Left kidney (tissue), 2 donors: ENCODE data around the gene ADPRS. TPM values are rescaled to one million over a fixed set of nuclear protein-coding genes. Genes with fewer than 3 reads are reported as not detected.

Experiments
- DNase-seq: peaks from one replicate; pipeline ENCODE4 v3.0.0-alpha.2; 2013
- polyA plus RNA-seq: library from polyadenylated mRNA; unstranded; fragments of 120-200 nt; gene quantifications from one replicate; pipeline ENCODE4 v1.2.1, GENCODE V29; 2013; ENCODE audit not compliant: insufficient read length

The ADPRS gene
- polyA plus RNA-seq, 1 donor: 28.6 TPM

DNA sequence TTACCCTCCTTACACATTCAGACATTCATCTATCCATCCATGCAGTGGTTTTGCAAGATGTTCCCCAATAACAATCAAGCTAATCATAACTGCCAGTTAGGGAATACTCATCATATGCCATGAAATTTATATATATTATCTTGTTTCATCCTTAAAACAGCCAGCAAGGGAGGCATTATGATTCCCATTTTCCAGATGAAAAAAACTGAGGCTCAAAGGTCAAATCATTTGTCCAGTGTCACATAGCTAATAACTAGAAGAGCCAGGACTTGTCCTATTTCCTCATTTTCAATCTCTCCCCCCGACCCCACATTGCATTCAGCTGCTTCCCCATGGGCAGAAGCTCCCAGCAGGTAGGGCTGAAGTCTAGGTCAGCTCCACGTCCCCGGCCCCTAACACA is 43.3 kb downstream of the ADPRS start:
- DNase-seq: no peak

DNA sequence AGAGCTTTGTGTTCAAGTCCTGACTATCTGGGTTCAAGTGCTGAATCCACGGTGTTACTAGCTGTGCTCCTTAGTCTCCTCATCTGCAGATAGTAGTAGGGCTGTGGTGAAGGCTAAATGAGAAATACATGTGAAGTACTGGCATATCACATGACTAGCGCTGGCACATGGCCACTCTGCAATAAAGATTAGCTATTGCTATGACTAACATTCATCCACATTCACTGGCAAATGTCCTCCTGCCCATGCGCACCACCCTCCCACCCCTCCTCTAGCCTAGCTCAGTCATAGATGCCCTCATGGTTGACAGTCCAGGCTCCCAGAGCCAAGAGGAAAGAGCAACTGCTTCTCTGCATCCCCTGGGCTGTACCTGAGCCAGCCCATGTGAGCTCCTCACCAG is 44.8 kb downstream of the ADPRS start:
- DNase-seq: no peak

DNA sequence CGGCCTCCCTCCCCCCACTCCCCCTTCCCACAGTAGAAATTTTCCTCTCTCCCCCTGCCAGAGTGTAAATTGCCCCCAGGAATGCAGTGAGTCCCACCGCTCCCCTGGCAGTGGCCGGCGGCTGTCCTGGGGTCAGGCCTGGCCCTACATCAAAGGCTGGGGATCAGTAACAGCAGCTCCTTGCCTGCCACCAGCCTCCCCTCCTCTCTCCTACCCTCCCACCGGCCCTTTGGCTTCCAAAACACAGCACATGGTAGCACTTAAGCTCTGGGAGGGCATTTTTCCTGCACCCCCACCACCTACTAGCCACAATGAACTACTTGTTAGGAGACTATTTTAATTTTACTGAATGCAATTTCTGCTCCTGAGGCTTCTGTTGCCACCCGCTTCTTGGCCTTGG is 45.3 kb downstream of the ADPRS start:
- no peak for DNase-seq

DNA sequence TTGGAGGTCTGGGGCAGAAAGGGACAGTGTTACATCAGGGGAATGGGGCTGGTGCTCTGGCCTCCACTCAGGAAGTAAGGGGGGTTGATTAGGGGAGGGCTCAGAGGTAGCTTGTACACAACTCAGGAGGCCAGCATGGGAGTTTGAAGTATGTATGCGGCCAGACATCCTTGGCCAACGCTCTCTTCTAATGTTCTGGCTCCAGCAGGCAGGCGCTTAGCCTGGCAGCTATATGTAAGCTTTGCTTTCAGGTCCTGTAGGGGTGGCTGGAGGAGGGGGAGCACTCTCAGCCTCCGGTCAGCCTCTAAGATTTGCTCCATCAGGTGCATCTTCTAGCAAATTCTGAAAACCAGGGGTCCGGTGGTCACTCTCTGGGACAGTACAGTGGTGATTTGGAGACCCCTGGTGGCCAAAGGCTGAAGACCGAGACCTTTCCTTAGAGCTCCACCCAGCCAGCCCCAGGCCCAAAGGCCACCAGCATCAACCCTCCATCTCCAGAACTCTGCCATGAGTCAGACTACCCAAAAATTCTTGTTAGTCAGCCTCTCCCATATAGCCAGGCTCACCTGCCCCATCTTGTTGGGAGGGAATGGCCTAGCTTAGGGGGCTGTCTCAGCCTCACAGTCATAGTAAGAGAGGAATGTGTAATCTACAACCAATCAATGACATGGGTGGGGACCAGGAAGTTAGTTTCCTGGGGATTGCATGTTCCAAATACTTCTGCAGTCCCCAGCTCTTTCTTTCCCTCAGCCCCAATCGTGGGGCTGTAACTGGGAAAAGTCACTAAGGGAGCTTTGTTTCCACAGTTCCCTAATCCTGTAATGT is 46.0 kb downstream of the ADPRS start:
- peak; percentile 66 for DNase-seq

DNA sequence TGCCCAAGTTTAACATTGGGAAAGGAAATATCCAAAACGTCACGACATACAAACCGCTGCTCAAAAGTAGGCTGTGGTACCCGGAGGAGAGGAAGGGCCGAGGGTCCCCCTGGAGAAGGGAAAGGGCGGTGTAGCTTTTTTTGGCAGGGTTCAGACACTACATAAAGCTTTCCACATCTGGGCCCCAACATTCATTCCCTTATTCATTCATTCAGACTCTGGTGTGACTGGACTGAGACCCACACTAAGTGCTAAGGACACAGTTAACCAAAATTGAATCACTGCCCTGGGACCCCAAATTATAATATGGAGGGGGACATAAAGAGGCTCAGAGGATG is 46.6 kb downstream of the ADPRS start:
- no peak for DNase-seq

DNA sequence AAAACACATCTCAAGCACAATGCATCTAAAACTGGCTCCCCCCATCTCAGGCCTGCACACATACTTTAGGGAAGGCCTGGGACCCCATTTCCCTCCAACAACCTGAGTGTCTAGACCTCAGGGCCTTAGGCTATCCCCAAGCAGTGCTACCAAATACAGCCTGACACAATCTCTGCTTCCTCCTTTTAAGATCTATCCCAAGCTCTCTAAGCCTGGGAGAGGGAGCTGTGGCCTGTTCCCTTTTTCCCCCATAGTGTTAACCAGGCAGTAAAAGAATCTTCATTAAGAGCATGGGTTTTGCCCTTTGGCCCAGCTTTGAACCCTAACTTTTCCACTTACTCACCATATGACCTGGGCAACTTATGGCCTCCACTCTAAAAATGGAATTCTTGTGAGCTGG is 47.1 kb downstream of the ADPRS start:
- DNase-seq: no peak

DNA sequence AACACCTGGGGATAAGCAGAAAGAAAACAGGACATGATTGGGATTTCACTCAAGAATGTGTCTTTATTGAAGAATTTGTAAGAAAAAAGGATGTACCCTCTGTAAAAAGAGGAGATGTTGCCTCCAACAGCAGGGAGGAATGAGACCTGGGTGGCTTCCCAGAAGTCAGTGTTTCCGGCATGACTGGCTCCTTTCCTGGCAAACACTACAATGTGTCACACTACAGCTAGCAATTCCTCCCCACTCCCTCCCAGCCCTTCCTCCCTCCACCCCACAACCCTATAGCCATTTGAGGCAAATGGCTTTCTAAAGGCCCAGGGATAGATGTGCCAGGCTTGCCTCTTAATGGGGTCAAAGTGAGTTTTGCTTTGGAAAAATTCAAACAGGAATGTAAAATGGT is 47.8 kb downstream of the ADPRS start:
- no peak for DNase-seq

DNA sequence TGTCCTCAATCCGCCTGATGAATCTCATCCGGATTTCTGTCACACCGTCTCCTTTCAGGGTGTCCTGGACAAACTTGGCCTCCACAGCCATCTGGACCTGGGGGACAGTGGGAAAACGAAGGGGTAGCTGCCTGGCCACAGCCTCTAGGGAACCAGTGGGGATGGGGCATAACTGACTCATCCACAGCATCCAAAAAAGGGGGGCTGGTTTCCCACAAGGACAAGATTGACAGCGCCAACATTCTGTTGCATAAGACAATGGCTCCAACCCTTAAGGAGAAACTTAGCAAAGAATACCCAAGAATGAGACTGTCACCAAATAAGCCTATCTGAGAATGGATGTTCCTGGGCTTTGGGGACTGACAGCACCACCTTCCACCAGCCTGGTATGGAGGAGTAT is 48.5 kb downstream of the ADPRS start:
- DNase-seq: no peak

DNA sequence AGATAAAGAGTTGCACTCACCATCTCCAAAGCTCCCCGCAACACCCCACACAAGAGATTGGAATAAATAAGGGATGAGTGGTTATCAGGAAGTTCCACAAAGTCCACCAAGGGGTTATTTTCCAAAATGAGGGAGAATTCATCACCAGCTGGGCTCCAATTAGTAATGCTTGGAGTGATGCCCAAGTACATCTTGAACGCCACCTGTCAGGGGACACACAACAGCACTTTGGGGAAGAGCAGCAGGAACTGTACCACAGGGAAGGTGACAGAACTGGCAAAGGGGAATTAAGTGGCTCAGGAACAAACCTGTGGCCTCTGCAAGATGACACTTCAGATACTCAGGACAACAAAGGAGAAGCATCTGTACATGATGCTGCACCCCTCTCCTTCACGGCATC is 49.1 kb downstream of the ADPRS start:
- no peak for DNase-seq

DNA sequence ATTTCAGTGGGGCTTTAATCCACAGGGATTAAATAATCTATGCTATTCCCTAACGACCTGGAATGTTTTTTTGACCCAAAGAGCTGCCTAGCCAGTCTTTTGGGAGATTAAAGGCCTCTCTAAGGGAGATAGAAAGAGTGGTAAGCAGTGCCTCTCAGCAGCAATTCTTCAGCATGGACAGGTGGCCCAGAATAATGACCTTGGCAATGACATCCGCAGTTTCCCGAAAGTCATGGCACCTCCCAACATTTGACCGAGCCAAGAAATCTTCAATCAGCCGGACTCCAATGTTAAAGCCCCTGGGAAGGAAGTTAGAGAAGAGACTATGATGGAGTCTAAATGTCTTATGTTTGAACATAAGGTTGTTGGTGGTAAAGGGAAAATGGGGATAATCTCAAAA is 50.8 kb downstream of the ADPRS start:
- DNase-seq: no peak

DNA sequence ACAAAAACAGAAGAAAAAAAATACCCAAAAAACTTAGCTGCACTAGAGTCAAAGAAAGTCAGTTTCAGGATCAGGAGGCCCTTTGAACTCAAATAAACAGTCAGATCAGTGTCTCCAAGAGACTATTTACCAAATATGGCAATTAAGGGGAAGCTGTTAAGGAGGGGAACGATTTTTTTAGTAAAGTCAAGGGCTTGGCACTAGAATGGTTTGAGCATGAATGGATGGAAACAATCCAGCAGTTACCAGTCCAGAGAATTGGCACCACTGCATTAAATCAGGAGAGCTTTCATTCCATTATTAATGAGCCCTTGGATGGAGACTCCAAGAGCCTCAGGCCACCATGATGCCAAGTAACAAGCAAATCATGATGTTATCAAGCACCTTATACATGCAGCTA is 53.4 kb downstream of the ADPRS start:
- no peak for DNase-seq

DNA sequence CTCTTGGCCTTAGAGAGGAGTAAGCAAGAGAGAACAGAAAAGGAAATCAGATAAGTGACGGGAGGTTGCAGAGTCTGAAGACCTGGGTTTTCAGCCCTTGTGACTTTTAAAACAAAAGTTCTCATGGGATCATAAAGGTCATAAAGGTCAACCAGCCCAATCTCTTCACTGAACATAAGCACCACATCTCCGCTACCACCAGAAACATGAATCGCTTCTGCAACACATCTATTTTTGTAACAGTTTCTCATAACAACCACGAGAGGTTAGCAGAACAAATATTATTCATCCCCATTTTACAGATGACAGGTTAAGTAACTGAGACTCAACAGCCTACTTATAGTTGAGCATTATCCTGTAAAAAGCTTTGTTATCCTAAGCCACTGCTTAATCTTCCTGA is 54.7 kb downstream of the ADPRS start:
- no peak for DNase-seq

Other genes with a start within 250 kb of the ADPRS start
- 20.9 TPM for gene AGO1, start 205.7 kb upstream of the ADPRS start, polyA plus RNA-seq
- gene AGO3, start 157.8 kb upstream of the ADPRS start, polyA plus RNA-seq: 18.6 TPM
- 13.3 TPM for gene TEKT2, start 4.8 kb upstream of the ADPRS start, polyA plus RNA-seq
- 1.2 TPM for gene COL8A2, start 36.3 kb downstream of the ADPRS start, polyA plus RNA-seq
- 64.9 TPM for gene TRAPPC3, start 60.6 kb downstream of the ADPRS start, polyA plus RNA-seq
- gene MAP7D1, start 67.3 kb downstream of the ADPRS start, polyA plus RNA-seq: 54.7 TPM
- gene THRAP3, start 135.6 kb downstream of the ADPRS start, polyA plus RNA-seq: 169 TPM
- gene SH3D21, start 217.5 kb downstream of the ADPRS start, polyA plus RNA-seq: 31.2 TPM
- 37.6 TPM for gene EVA1B, start 234.8 kb downstream of the ADPRS start, polyA plus RNA-seq